ENCODE measurements around the gene CD52. TPM values are rescaled to one million over a fixed set of nuclear protein-coding genes. Genes with fewer than 3 reads are reported as not detected.

Gene CD52
- total RNA-seq, 1 experiment from 2014 or later: 1.6 TPM

DNA sequence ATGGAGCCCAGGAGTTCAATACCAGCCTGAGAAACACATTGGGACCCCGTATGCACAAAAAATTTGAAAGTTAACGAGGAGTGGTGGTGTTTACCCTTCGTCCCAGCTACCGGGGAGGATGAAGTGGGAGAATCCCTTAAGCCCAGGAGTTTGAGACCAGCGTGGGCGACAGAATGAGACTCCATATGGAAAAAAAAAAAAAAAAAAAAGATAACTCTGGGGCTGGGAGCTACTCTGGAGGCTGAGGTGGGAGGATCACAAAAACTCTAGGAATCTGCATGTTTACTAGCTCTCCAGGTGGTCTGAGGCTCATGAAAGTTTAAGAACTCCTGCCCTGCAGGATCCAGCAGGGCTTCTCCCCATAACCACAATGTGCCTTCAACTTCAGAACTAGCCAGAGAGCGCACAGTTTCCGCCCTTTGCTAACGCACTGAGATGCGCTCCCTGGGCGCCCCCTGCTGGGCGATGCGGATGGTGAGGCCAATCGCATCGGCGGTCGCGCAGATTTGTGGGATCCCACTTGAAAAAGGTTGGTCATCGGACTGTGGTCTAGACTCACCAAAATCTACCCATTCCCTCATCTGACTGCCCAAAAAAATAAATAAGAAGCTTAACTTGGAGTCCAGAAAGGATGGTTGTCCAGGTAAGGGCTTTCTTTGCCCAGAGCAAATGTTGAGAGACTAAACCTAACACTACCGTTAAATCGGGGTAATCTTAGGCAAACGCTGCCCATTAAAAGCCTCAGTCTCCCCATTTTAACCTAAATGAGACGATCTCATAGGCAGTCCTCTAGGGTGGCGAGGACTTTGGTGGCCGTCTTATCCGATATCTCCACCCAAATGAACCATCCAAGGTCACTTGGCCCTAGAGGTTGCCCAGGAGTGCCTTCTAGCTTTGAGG lies 46.0 kb downstream of the CD52 start:
- peak; percentile 33 for DNase-seq (ENCODE audit: low read depth, low spot score)
- Histone ChIP-seq H3K36me3 (ENCODE audit: control insufficient read depth, insufficient read depth, low read length) (no peaks in the 10 kb centered on the region), H3K4me3 (ENCODE audit: low read depth in 2 of 2, low read length in 2 of 2) (no peak overlapping the region), H3K27ac (ENCODE audit: low read length) (no peak overlapping the region), H3K9me3 (ENCODE audit: control insufficient read depth, insufficient read depth, low read depth, low read length) (no peaks in the 10 kb centered on the region), H3K4me1 (ENCODE audit: control insufficient read depth, insufficient read depth, low read length) (peaks cover 4% of the 10 kb centered on the region; the same call in 1 of the 2 replicates), H3K27me3 (ENCODE audit: control insufficient read depth, insufficient read depth, low read length) (no peaks in the 10 kb centered on the region)
- TF ChIP-seq TCF7L2 (IDR thresholded peaks at IDR 0.05; ENCODE audit: low read depth, low read length) (no peak), CTCF (IDR thresholded peaks at IDR 0.05) (peak; percentile 99), POLR2AphosphoS5 (IDR thresholded peaks at IDR 0.05; ENCODE audit: low read depth, low read length) (no peak)
- intact Hi-C loops (cut with micrococcal nuclease; ENCODE audit: unreplicated experiment): no loop called here
- peak; percentile 73 for ATAC-seq
- BruUV-seq (replicated peaks): no TSS peak
- in situ Hi-C loops (cut with HindIII; ENCODE audit: low pct_unique_long_range_greater_than_20kb, low sequenced_read_pairs): no loop called here
- ChIA-PET CTCF (interaction anchor here (0.5 to 1.8 kb wide), 9 partner anchors 24 to 420 kb away, joined by 3 to 8 read pairs (median 5); no protein-coding TSS in a partner anchor), POLR2A (interaction anchor here (0.6 kb wide), 1 partner anchor 52 kb away, joined by 4 read pairs; no protein-coding TSS in a partner anchor)

DNA sequence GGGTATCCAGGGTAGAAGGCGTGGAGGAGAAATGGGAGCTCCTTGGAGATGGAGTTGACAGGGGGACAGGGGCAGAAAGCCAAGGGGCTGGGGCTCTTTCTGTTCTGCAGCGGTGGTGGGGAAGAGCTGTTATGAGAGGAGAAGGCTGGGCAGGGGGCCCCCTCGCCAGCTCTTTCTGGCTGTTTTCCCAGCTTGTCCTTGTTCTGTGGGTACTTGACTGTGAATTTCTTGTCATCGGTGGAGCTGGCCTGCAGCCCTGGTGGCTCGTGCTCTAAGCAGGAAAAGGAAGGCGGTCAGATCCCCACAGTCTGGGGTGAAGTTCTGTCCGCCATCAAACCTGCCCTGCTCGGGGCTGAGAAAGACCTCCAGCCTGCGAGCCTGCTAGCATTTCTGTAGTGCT lies 47.2 kb downstream of the CD52 start:
- H3K27me3 ChIP-seq (ENCODE audit: control insufficient read depth, insufficient read depth, low read length): no peaks in the 10 kb centered on the region
- POLR2A ChIA-PET: no interaction called here
- DNase-seq (ENCODE audit: low read depth, low spot score) (no peak), ATAC-seq (no peak)
- intact Hi-C loops (cut with micrococcal nuclease; ENCODE audit: unreplicated experiment): no loop called here
- no peak for TF ChIP-seq SIN3A (IDR thresholded peaks at IDR 0.05; ENCODE audit: borderline replicate concordance, insufficient read depth, low read depth, low read length)
- no peak for TF ChIP-seq POLR2AphosphoS5 (IDR thresholded peaks at IDR 0.05; ENCODE audit: low read depth, low read length)
- no peak for TF ChIP-seq CTCF (IDR thresholded peaks at IDR 0.05)
- no peak for TF ChIP-seq REST (IDR thresholded peaks at IDR 0.05; ENCODE audit: insufficient read depth in 1 of 2, low read depth in 2 of 2, low read length in 1 of 2)
- TF ChIP-seq TCF7L2 (IDR thresholded peaks at IDR 0.05; ENCODE audit: low read depth, low read length): no peak
- in situ Hi-C loops (cut with HindIII; ENCODE audit: low pct_unique_long_range_greater_than_20kb, low sequenced_read_pairs): no loop called here
- BruUV-seq (replicated peaks): no TSS peak
- H3K36me3 ChIP-seq (ENCODE audit: control insufficient read depth, insufficient read depth, low read length): no peaks in the 10 kb centered on the region
- H3K9me3 ChIP-seq (ENCODE audit: control insufficient read depth, insufficient read depth, low read depth, low read length): no peaks in the 10 kb centered on the region
- peaks cover 4% of the 10 kb centered on the region; the same call in 1 of the 2 replicates for H3K4me1 ChIP-seq (ENCODE audit: control insufficient read depth, insufficient read depth, low read length)
- CTCF ChIA-PET: interaction anchor here (0.6 to 1.8 kb wide), 3 partner anchors 43 to 395 kb away, joined by 3 to 8 read pairs (median 3); no protein-coding TSS in a partner anchor
- no peak overlapping the region for H3K27ac ChIP-seq (ENCODE audit: low read length)
- H3K4me3 ChIP-seq (ENCODE audit: low read depth in 2 of 2, low read length in 2 of 2): no peak overlapping the region

Data from Panc1 (cell line).